CD4-positive, alpha-beta T cell treated with Interleukin-10 for 1 hour (primary cell): ENCODE measurements around the gene ATP5ME.
"Not testable (repeated sequence)": the region's sequence is repeated elsewhere in the genome, so short reads cannot be mapped to it uniquely, and the experiment has no call there.

Source experiments
- DNase-seq: peaks from one replicate; pipeline ENCODE4 v3.0.0-alpha.2; 2020

The ATP5ME gene

GRCh38 chr4:704971-705277 is 30.8 kb upstream of the ATP5ME start:
- DNase-seq: no peak

GRCh38 chr4:704198-704891 is 30.3 kb upstream of the ATP5ME start:
- DNase-seq: no peak

- no peak for DNase-seq
Measured at GRCh38 chr4:703336-704197, 29.5 kb upstream of the ATP5ME start.

GRCh38 chr4:702618-703048 is 28.6 kb upstream of the ATP5ME start:
- DNase-seq: no peak

- no peak for DNase-seq
Measured at GRCh38 chr4:700587-701264, 26.6 kb upstream of the ATP5ME start.

- no peak for DNase-seq
Measured at GRCh38 chr4:699816-700580, 25.9 kb upstream of the ATP5ME start.

GRCh38 chr4:694341-694940 is 20.4 kb upstream of the ATP5ME start:
- DNase-seq: not testable (repeated sequence)

- DNase-seq: no peak
Measured at GRCh38 chr4:692771-693554, 18.9 kb upstream of the ATP5ME start.

GRCh38 chr4:689723-690122 is 15.6 kb upstream of the ATP5ME start:
- DNase-seq: no peak

- DNase-seq: no peak
Measured at GRCh38 chr4:688854-689681, 15.0 kb upstream of the ATP5ME start, which contains the start of gene SLC49A3. Gene SLC49A3, minus strand, starts transcription at chr4:689151. Its CDS starts 24 bp downstream, at chr4:689127.

- no peak for DNase-seq
Measured at GRCh38 chr4:687971-688853, 14.1 kb upstream of the ATP5ME start.

GRCh38 chr4:687048-687970 is 13.2 kb upstream of the ATP5ME start:
- no peak for DNase-seq

GRCh38 chr4:686413-687040 is 12.5 kb upstream of the ATP5ME start:
- no peak for DNase-seq

GRCh38 chr4:685679-686412 is 11.8 kb upstream of the ATP5ME start:
- DNase-seq: no peak

- no peak for DNase-seq
Measured at GRCh38 chr4:684623-685327, 10.7 kb upstream of the ATP5ME start.

GRCh38 chr4:683982-684622 is 10.0 kb upstream of the ATP5ME start:
- DNase-seq: peak; percentile 46
